ENCODE results near the gene CPSF6.

CPSF6 gene

GRCh38 chr12:69211160-69211559, 28.2 kb upstream of the CPSF6 start:
- TF ChIP-seq REST (IDR thresholded peaks at IDR 0.05; ENCODE audit: insufficient read depth in 1 of 2, low read depth in 2 of 2, low read length in 2 of 2): no peak
- TF ChIP-seq TAF1 (IDR thresholded peaks at IDR 0.05; ENCODE audit: borderline replicate concordance, insufficient read depth, low read length): no peak
- no peak for TF ChIP-seq FOXP2 (optimal IDR thresholded peaks at IDR 0.05; ENCODE audit: borderline replicate concordance, extremely low read depth, extremely low read length, insufficient read depth)
- TF ChIP-seq POLR2AphosphoS5 (IDR thresholded peaks at IDR 0.05; ENCODE audit: low read depth, low read length): no peak
- no peak for TF ChIP-seq SIN3A (IDR thresholded peaks at IDR 0.05; ENCODE audit: borderline replicate concordance, insufficient read depth, low read length)

DNA sequence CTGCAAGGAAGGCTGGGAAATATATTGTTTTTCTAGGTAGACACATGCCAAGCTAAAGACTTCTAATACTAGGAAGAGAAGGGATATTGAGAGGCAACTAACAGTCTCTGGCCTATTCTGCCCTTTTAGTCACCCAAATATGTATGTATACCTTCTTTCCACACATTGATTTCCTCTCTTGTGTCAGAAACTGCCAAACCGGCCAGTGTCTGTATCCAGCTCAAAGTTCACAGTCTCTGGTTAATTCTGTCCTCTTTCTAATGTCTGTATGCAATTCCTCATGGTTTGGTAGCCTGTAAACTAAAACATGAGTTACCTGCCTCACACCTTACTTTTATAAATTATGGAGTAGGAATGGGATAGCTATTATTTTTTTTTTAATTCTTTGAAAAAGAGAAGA, 25.2 kb upstream of the CPSF6 start:
- TF ChIP-seq REST (IDR thresholded peaks at IDR 0.05; ENCODE audit: insufficient read depth in 1 of 2, low read depth in 2 of 2, low read length in 2 of 2): no peak
- TF ChIP-seq POLR2AphosphoS5 (IDR thresholded peaks at IDR 0.05; ENCODE audit: low read depth, low read length): no peak
- TF ChIP-seq TAF1 (IDR thresholded peaks at IDR 0.05; ENCODE audit: borderline replicate concordance, insufficient read depth, low read length): no peak
- TF ChIP-seq FOXP2 (optimal IDR thresholded peaks at IDR 0.05; ENCODE audit: borderline replicate concordance, extremely low read depth, extremely low read length, insufficient read depth): no peak
- no peak for TF ChIP-seq SIN3A (IDR thresholded peaks at IDR 0.05; ENCODE audit: borderline replicate concordance, insufficient read depth, low read length)

- TF ChIP-seq FOXP2 (optimal IDR thresholded peaks at IDR 0.05; ENCODE audit: borderline replicate concordance, extremely low read depth, extremely low read length, insufficient read depth): no peak
- no peak for TF ChIP-seq REST (IDR thresholded peaks at IDR 0.05; ENCODE audit: insufficient read depth in 1 of 2, low read depth in 2 of 2, low read length in 2 of 2)
- no peak for TF ChIP-seq TAF1 (IDR thresholded peaks at IDR 0.05; ENCODE audit: borderline replicate concordance, insufficient read depth, low read length)
- TF ChIP-seq POLR2AphosphoS5 (IDR thresholded peaks at IDR 0.05; ENCODE audit: low read depth, low read length): no peak
- TF ChIP-seq SIN3A (IDR thresholded peaks at IDR 0.05; ENCODE audit: borderline replicate concordance, insufficient read depth, low read length): no peak
These were observed 14.0 kb upstream of the CPSF6 start for GRCh38 chr12:69225251-69225910.

DNA sequence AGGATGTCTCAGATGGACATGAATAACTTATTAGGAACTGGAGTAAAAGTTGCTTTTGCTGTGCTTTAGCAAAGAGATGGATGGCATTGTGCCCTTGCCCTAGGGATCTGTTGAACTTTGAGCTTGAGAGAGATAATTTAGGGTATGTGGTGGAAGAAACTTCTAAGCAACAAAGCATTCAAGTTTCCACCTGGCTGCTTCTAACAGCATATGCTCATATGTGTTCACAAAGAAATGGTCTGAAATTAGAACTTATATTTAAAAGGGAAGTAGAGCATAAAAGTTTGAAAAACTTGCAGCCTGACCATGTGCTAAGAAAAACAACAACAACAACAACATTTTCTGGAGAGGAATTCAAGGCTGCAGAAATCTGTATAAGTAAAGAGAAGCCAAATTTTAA, 7.9 kb upstream of the CPSF6 start:
- TF ChIP-seq SIN3A (IDR thresholded peaks at IDR 0.05; ENCODE audit: borderline replicate concordance, insufficient read depth, low read length): no peak
- TF ChIP-seq TAF1 (IDR thresholded peaks at IDR 0.05; ENCODE audit: borderline replicate concordance, insufficient read depth, low read length): no peak
- no peak for TF ChIP-seq REST (IDR thresholded peaks at IDR 0.05; ENCODE audit: insufficient read depth in 1 of 2, low read depth in 2 of 2, low read length in 2 of 2)
- no peak for TF ChIP-seq POLR2AphosphoS5 (IDR thresholded peaks at IDR 0.05; ENCODE audit: low read depth, low read length)
- no peak for TF ChIP-seq FOXP2 (optimal IDR thresholded peaks at IDR 0.05; ENCODE audit: borderline replicate concordance, extremely low read depth, extremely low read length, insufficient read depth)
